DND-41 (cell line): Measurements from ENCODE around the gene CLCN3.
"Not testable (repeated sequence)": the region's sequence is repeated elsewhere in the genome, so short reads cannot be mapped to it uniquely, and the experiment has no call there.

Experiments
- ATAC-seq: fragments of 200-7000 bp; cut with Tn5 transposase; 3 replicates; pipeline ENCODE4 v1.9.1; 2021; ENCODE audit warnings: low read depth; ENCODE audit not compliant: insufficient read depth
- DNase-seq: peaks from one replicate; pipeline ENCODE4 v3.0.0-alpha.2; 2020
- H2AFZ ChIP-seq: 2 replicates; pipeline ENCODE4 v1.6.0; 2012; ENCODE audit warnings: low read depth, low read length
- H3K27ac ChIP-seq: 2 replicates; pipeline ENCODE4 v1.5.1; 2012; ENCODE audit warnings: low read length, inconsistent platforms
- H3K27me3 ChIP-seq: fragments of 200-600 bp; sonication (generic); 2 replicates; pipeline ENCODE4 v1.6.0; 2012; ENCODE audit warnings: low read length, mild to moderate bottlenecking, inconsistent platforms; ENCODE audit not compliant: insufficient read depth, poor library complexity
- H3K36me3 ChIP-seq: 2 replicates; pipeline ENCODE4 v1.5.1; 2012; ENCODE audit warnings: low read length, inconsistent platforms; ENCODE audit not compliant: insufficient read depth
- H3K4me1 ChIP-seq: 2 replicates; pipeline ENCODE4 v1.5.1; 2012; ENCODE audit warnings: mild to moderate bottlenecking, low read length; ENCODE audit not compliant: insufficient read depth
- H3K4me2 ChIP-seq: 2 replicates; pipeline ENCODE4 v1.6.0; 2012; ENCODE audit warnings: mild to moderate bottlenecking, moderate library complexity, low read length, inconsistent platforms; ENCODE audit not compliant: insufficient read depth
- H3K4me3 ChIP-seq, 2 experiments: fragments of 200-600 bp in 1 of 2; shearing (Covaris generic) in 1 of 2; 2 replicates each; pipeline ENCODE4 v1.5.1; 2012 to 2016; ENCODE audit warnings: inconsistent platforms in 2 of 2, low read length in 2 of 2, mild to moderate bottlenecking in 2 of 2, low read depth in 1 of 2, moderate library complexity in 1 of 2
- H3K79me2 ChIP-seq: 2 replicates; pipeline ENCODE4 v1.6.0; 2012; ENCODE audit warnings: low read length, inconsistent platforms; ENCODE audit not compliant: insufficient read depth
- H3K9ac ChIP-seq: 2 replicates; pipeline ENCODE4 v1.6.0; 2012; ENCODE audit warnings: low read depth, mild to moderate bottlenecking, inconsistent platforms, low read length, moderate library complexity
- H3K9me3 ChIP-seq: 2 replicates; pipeline ENCODE4 v1.5.1; 2012; ENCODE audit warnings: low read length, moderate library complexity, mild to moderate bottlenecking, inconsistent platforms; ENCODE audit not compliant: insufficient read depth, severe bottlenecking
- H4K20me1 ChIP-seq: 2 replicates; pipeline ENCODE4 v1.6.0; 2012; ENCODE audit warnings: low read length; ENCODE audit not compliant: insufficient read depth
- EZH2 ChIP-seq: IDR thresholded peaks from 3 replicates; pipeline ENCODE4 v1.6.1; 2012; ENCODE audit warnings: borderline replicate concordance, low read depth, mild to moderate bottlenecking, moderate library complexity, low read length, inconsistent platforms; ENCODE audit not compliant: severe bottlenecking
- TF ChIP-seq, protein P1 (sequence below): IDR thresholded peaks from 2 replicates; pipeline ENCODE4 v1.5.1; 2012; ENCODE audit warnings: borderline replicate concordance, low read length, moderate library complexity, mild to moderate bottlenecking; ENCODE audit not compliant: poor library complexity, severe bottlenecking; ENCODE audit errors: extremely low read depth

Gene CLCN3

GRCh38 chr4:169675825-169676224, 55.4 kb downstream of the CLCN3 start:
- no peaks in the 10 kb centered on the region; the same call in 1 of the 2 replicates for H3K79me2 ChIP-seq

GRCh38 chr4:169677150-169677748, 56.9 kb downstream of the CLCN3 start:
- Histone ChIP-seq H3K9me3 (no peaks in the 10 kb centered on the region), H3K27ac (no peak overlapping the region), H3K9ac (no peak overlapping the region), H3K4me3 (no peak overlapping the region), H2AFZ (no peak overlapping the region), H3K27me3 (no peaks in the 10 kb centered on the region), H3K36me3 (peaks cover 9% of the 10 kb centered on the region; the same call in 1 of the 2 replicates), H3K79me2 (no peaks in the 10 kb centered on the region; the same call in 1 of the 2 replicates), H3K4me1 (no peaks in the 10 kb centered on the region), H4K20me1 (no peaks in the 10 kb centered on the region), H3K4me2 (no peak overlapping the region)
- no peak for TF ChIP-seq EZH2
- TF ChIP-seq, protein P1, sequence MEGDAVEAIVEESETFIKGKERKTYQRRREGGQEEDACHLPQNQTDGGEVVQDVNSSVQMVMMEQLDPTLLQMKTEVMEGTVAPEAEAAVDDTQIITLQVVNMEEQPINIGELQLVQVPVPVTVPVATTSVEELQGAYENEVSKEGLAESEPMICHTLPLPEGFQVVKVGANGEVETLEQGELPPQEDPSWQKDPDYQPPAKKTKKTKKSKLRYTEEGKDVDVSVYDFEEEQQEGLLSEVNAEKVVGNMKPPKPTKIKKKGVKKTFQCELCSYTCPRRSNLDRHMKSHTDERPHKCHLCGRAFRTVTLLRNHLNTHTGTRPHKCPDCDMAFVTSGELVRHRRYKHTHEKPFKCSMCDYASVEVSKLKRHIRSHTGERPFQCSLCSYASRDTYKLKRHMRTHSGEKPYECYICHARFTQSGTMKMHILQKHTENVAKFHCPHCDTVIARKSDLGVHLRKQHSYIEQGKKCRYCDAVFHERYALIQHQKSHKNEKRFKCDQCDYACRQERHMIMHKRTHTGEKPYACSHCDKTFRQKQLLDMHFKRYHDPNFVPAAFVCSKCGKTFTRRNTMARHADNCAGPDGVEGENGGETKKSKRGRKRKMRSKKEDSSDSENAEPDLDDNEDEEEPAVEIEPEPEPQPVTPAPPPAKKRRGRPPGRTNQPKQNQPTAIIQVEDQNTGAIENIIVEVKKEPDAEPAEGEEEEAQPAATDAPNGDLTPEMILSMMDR, result no peak
- ATAC-seq, result no peak
- no peak for DNase-seq

More at GRCh38 chr4:169675825-169676224, 55.4 kb downstream of the CLCN3 start:
- TF ChIP-seq EZH2, result no peak
- TF ChIP-seq, protein P1, result no peak
- H3K36me3 ChIP-seq, result peaks cover 9% of the 10 kb centered on the region; the same call in 1 of the 2 replicates
- H2AFZ ChIP-seq, result no peak overlapping the region
- no peak overlapping the region for H3K4me2 ChIP-seq
- H3K4me3 ChIP-seq, result no peak overlapping the region
- no peak overlapping the region for H3K27ac ChIP-seq
- DNase-seq (no peak), ATAC-seq (no peak)
- H3K27me3 ChIP-seq, result no peaks in the 10 kb centered on the region
- H4K20me1 ChIP-seq, result no peaks in the 10 kb centered on the region
- H3K4me1 ChIP-seq, result no peaks in the 10 kb centered on the region
- no peaks in the 10 kb centered on the region for H3K9me3 ChIP-seq
- no peak overlapping the region for H3K9ac ChIP-seq

DNA sequence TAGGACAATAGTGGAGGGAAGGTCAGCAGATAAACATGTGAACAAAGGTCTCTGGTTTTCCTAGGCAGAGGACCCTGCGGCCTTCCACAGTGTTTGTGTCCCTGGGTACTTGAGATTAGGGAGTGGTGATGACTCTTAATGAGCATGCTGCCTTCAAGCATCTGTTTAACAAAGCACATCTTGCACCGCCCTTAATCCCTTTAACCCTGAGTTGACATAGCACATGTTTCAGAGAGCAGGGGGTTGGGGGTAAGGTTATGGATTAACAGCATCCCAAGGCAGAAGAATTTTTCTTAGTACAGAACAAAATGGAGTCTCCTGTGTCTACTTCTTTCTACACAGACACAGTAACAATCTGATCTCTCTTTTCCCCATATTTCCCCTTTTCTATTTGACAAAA, 58.1 kb downstream of the CLCN3 start:
- not testable (repeated sequence) for H3K9ac ChIP-seq, H4K20me1 ChIP-seq, H2AFZ ChIP-seq, ATAC-seq, H3K79me2 ChIP-seq, H3K4me3 ChIP-seq, H3K27me3 ChIP-seq, H3K27ac ChIP-seq, H3K9me3 ChIP-seq, H3K4me1 ChIP-seq, DNase-seq, H3K4me2 ChIP-seq
- H3K36me3 ChIP-seq, result peaks cover 13% of the 10 kb centered on the region; the same call in 1 of the 2 replicates

GRCh38 chr4:169678951-169679591, 58.7 kb downstream of the CLCN3 start:
- H3K27ac ChIP-seq, DNase-seq, H2AFZ ChIP-seq, H3K9ac ChIP-seq, ATAC-seq, H4K20me1 ChIP-seq, H3K79me2 ChIP-seq, H3K9me3 ChIP-seq, H3K4me1 ChIP-seq, H3K27me3 ChIP-seq, H3K4me2 ChIP-seq, H3K4me3 ChIP-seq: not testable (repeated sequence)
- H3K36me3 ChIP-seq, result peaks cover 13% of the 10 kb centered on the region; the same call in 1 of the 2 replicates
